ENCODE results near the gene DENND4B. TPM values are rescaled to one million over a fixed set of nuclear protein-coding genes. Genes with fewer than 3 reads are reported as not detected.

Gene DENND4B
- total and polyA plus RNA-seq, 12 donors, result 8.9 to 110 (median 36.7) TPM

DNA sequence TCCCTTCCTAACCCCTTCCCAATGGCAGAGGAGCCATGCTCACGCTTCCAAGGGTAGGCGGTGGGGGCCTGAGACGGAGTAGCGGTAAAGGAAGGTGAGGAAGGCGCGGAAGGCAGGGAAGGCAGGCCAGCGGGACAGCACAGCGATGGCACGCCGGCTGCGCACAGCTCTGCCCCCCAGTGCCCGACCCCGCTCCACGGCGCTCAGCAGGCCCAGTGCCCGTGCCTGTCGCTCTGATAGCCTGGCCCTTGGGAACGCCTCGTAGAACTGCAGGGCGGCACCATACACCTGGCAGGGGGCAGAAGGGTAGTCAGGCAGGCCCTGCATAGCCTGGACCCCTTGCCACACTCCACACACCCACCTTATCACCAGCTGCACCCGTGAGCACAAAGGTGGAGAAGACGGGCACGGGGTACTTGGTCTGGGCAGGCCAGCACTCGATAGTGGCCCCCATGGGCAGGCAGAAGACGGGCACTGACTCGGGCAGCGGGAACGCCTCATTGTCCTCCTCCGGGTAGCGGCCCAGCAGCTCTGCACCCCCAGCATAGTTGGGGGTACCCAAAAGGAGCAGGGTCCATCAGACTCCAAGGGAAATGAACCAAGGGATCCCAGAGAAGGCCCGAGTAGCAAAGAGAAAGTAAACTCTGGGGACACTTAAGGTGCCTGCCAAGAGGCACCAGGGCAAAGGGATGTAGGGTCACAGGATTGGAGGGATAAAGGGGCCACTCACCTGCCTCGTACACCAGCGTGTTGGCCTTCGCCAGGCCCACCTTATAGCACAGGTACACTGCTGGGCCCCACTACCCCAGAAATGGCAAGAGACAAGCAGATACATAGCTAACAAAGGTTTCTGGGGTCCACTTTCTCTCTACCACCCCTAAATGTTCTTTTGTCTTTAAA lies 4.4 kb downstream of the DENND4B start:
- Histone ChIP-seq H3K27ac (no peak overlapping the region), H3K4me3 (no peak overlapping the region), H3K4me1 (replicated peaks in 1 of 2) (peaks cover 0 to 7% of the 10 kb centered on the region in 2 donors), H3K9me3 (replicated peaks in 1 of 3) (no peaks in the 10 kb centered on the region), H3K36me3 (replicated peaks in 1 of 2) (peaks cover 0 to 44% of the 10 kb centered on the region in 2 donors), H3K27me3 (no peaks in the 10 kb centered on the region)
- 92 to 96% (median 95%) methylated on average over 26 to 34 of the region's 34 CpGs for whole genome bisulfite sequencing, 4 donors
- DNase-seq, result no peak
- TF ChIP-seq, protein P1, sequence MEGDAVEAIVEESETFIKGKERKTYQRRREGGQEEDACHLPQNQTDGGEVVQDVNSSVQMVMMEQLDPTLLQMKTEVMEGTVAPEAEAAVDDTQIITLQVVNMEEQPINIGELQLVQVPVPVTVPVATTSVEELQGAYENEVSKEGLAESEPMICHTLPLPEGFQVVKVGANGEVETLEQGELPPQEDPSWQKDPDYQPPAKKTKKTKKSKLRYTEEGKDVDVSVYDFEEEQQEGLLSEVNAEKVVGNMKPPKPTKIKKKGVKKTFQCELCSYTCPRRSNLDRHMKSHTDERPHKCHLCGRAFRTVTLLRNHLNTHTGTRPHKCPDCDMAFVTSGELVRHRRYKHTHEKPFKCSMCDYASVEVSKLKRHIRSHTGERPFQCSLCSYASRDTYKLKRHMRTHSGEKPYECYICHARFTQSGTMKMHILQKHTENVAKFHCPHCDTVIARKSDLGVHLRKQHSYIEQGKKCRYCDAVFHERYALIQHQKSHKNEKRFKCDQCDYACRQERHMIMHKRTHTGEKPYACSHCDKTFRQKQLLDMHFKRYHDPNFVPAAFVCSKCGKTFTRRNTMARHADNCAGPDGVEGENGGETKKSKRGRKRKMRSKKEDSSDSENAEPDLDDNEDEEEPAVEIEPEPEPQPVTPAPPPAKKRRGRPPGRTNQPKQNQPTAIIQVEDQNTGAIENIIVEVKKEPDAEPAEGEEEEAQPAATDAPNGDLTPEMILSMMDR (IDR thresholded peaks at IDR 0.05), result no peak
- TF ChIP-seq POLR2A (IDR thresholded peaks at IDR 0.05), result no peak
- intact Hi-C loops (cut with DNase I), result loop anchor here (10.0 kb wide), 1 partner anchor 147 kb away; no protein-coding TSS in a partner anchor

- intact Hi-C loops (cut with DNase I), result loop anchor here (10.0 kb wide), 1 partner anchor 146 kb away; no protein-coding TSS in a partner anchor
- no peak for TF ChIP-seq POLR2A (IDR thresholded peaks at IDR 0.05)
- TF ChIP-seq, protein P1 (IDR thresholded peaks at IDR 0.05), result no peak
- H3K4me3 ChIP-seq, result no peak overlapping the region
- no peak overlapping the region for H3K27ac ChIP-seq
- no peaks in the 10 kb centered on the region for H3K9me3 ChIP-seq (replicated peaks in 1 of 3)
- peaks cover 0 to 57% of the 10 kb centered on the region in 2 donors for H3K36me3 ChIP-seq (replicated peaks in 1 of 2)
- 88 to 100% (median 91%) methylated on average over 1 to 8 of the region's 8 CpGs for WGBS, 4 donors
- no peak for DNase-seq
- no peaks in the 10 kb centered on the region for H3K27me3 ChIP-seq
- peaks cover 0 to 7% of the 10 kb centered on the region in 2 donors for H3K4me1 ChIP-seq (replicated peaks in 1 of 2)
Measured at GRCh38 chr1:153940756-153941155, 5.8 kb downstream of the DENND4B start.

DNA sequence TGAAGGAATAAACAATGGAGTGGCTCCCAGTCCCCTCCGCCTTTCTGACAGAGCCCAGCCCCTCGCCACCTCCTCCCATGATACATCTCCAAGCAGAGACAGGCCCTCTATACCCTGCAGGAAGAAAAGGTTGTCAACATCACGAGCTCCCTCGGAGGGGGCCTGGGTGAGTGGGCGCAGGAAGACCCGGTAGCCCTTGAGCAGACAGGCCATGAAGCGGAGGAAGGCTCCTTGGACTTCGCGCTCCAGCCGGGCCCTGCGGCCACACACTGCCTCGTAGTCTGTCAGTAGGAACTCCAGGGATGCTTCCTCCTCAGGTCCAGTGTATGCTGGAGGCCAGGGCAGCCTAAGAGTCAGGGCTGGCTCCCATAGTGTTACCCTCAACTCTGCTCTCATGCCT lies 7.0 kb downstream of the DENND4B start:
- H3K27ac ChIP-seq, result no peak overlapping the region
- no peaks in the 10 kb centered on the region for H3K4me1 ChIP-seq (replicated peaks in 1 of 2)
- no peak for TF ChIP-seq POLR2A (IDR thresholded peaks at IDR 0.05)
- TF ChIP-seq, protein P1 (IDR thresholded peaks at IDR 0.05), result no peak
- intact Hi-C loops (cut with DNase I), result no loop called here
- no peaks in the 10 kb centered on the region for H3K27me3 ChIP-seq
- H3K4me3 ChIP-seq, result no peak overlapping the region
- WGBS, 4 donors, result 89 to 94% (median 94%) methylated on average over 6 to 12 of the region's 12 CpGs
- DNase-seq, result no peak
- peaks cover 0 to 70% of the 10 kb centered on the region in 2 donors for H3K36me3 ChIP-seq (replicated peaks in 1 of 2)
- H3K9me3 ChIP-seq (replicated peaks in 1 of 3), result no peaks in the 10 kb centered on the region

DNA sequence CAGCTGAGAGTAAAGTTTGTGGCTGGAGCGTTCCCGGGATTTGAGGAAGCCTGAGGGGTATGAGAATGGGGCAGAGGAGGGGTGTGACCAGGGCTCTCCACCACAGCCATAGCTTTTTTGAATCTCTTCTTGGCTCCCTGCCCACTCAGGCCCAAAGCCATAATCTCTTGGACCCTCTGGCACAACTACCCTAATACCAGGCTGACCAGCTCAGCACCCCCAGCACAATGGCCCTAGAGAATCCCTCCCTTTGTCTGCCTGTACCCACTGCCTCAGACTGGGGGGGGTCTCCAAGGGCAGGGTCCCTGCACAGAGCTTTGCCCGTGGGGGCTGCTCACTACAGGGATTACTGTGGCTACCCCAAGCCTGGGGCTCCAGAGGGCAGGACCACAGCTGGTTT lies 7.5 kb downstream of the DENND4B start:
- intact Hi-C loops (cut with DNase I), result no loop called here
- no peak for DNase-seq
- no peak for TF ChIP-seq POLR2A (IDR thresholded peaks at IDR 0.05)
- TF ChIP-seq, protein P1 (IDR thresholded peaks at IDR 0.05), result no peak
- Histone ChIP-seq H3K4me1 (replicated peaks in 1 of 2) (no peaks in the 10 kb centered on the region), H3K27me3 (no peaks in the 10 kb centered on the region), H3K9me3 (replicated peaks in 1 of 3) (no peaks in the 10 kb centered on the region), H3K4me3 (no peak overlapping the region), H3K27ac (no peak overlapping the region), H3K36me3 (replicated peaks in 1 of 2) (peaks cover 0 to 75% of the 10 kb centered on the region in 2 donors)
- 70 to 94% (median 90%) methylated on average over 2 to 3 of the region's 3 CpGs for WGBS, 4 donors

All from adrenal gland (tissue), 12 donors.